ENCODE results near the gene SKI.

Gene SKI

DNA sequence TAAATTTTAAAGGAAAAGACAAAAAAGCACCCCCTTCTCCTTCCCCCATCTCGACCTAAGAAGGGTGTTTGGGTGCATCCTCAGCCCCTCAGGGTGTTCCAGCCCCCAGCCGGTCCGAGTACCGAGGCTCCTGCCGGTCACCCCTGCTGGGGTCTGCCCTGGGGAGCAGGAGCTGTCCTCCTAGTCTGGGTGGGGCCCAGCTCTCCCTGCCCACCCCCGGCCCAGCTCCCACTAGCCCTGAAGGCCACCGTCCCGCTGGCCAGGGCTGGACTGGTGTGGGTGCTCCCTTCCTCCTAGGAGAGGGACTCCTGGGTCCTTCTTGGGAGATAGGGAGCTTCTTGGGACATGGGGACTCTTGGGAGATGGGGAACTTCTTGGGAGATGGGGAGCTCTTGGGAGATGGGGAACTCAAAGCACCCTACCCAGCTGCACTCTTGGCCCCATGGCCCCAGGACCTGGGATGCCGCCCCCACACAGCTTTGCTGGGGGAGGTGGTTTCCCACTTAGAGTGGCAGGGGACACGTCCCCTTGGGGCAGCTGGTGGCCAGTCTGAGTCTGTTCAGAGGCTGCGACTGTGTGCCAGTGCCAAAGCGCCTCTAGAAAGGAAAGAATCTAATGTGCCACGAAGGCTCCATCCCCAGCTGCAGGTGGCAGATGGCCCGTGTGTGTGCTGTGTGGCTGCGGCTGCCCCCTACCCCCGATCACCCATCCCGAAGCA, 118.7 kb downstream of the SKI start:
- in situ Hi-C loops (cut with HindIII; ENCODE audit: low sequenced_read_pairs): loop anchor here (5.0 kb wide), 2 partner anchors 45 to 150 kb away; no protein-coding TSS in a partner anchor

DNA sequence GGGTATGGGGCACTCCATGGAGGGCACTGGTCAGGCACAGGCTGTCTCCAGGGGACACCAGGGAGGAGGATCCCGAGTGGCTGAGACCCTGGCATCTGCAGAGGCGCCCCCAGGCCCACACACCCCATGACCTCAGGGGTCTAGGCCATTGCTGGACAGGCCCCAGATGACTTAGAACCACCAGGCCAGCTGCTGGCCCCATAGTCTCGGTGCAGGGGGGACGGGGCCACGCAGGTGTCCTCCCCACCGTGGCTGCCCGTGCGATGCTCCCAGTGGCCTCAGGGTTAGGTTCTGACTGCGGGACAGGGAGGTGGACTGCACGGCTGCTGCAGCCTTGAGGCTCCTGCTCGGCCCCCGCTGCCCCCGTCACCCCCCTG, 119.3 kb downstream of the SKI start:
- no peak for DNase-seq (ENCODE audit: low read depth)
- in situ Hi-C loops (cut with HindIII; ENCODE audit: low sequenced_read_pairs): loop anchor here (5.0 kb wide), 2 partner anchors 45 to 150 kb away; no protein-coding TSS in a partner anchor
- no peak overlapping the region for H3K4me3 ChIP-seq (ENCODE audit: low read depth, low read length)
- TF ChIP-seq, protein P1, sequence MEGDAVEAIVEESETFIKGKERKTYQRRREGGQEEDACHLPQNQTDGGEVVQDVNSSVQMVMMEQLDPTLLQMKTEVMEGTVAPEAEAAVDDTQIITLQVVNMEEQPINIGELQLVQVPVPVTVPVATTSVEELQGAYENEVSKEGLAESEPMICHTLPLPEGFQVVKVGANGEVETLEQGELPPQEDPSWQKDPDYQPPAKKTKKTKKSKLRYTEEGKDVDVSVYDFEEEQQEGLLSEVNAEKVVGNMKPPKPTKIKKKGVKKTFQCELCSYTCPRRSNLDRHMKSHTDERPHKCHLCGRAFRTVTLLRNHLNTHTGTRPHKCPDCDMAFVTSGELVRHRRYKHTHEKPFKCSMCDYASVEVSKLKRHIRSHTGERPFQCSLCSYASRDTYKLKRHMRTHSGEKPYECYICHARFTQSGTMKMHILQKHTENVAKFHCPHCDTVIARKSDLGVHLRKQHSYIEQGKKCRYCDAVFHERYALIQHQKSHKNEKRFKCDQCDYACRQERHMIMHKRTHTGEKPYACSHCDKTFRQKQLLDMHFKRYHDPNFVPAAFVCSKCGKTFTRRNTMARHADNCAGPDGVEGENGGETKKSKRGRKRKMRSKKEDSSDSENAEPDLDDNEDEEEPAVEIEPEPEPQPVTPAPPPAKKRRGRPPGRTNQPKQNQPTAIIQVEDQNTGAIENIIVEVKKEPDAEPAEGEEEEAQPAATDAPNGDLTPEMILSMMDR (IDR thresholded peaks at IDR 0.05; ENCODE audit: low read depth, low read length, missing control alignments): no peak

More for the DNA sequence above, 118.7 kb downstream of the SKI start:
- TF ChIP-seq, protein P1 (IDR thresholded peaks at IDR 0.05; ENCODE audit: low read depth, low read length, missing control alignments): no peak
- no peak for DNase-seq (ENCODE audit: low read depth)
- H3K4me3 ChIP-seq (ENCODE audit: low read depth, low read length): no peak overlapping the region

DNA sequence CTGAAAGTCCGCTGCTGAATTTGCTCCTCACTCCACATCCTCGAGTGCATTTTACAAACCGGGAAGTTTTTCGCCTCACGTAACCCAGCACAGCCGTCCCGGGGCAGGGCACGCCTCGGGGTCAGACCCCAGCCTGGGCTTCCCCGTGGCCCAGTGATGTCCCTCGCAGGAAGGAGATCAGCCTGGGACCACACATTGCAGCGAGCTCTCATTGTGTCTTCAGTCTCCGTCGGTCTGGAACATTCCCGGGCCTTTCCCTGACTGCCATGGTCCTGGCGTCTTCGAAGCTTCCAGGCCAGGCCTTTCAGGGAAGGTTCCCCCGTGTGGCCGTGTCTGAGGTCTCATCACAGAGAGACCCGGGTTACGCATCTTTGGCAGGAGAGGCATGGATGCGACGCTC, 119.8 kb downstream of the SKI start:
- TF ChIP-seq, protein P1 (IDR thresholded peaks at IDR 0.05; ENCODE audit: low read depth, low read length, missing control alignments): no peak
- H3K4me3 ChIP-seq (ENCODE audit: low read depth, low read length): no peak overlapping the region
- in situ Hi-C loops (cut with HindIII; ENCODE audit: low sequenced_read_pairs): loop anchor here (5.0 kb wide), 2 partner anchors 46 to 151 kb away; no protein-coding TSS in a partner anchor
- DNase-seq (ENCODE audit: low read depth): no peak

DNA sequence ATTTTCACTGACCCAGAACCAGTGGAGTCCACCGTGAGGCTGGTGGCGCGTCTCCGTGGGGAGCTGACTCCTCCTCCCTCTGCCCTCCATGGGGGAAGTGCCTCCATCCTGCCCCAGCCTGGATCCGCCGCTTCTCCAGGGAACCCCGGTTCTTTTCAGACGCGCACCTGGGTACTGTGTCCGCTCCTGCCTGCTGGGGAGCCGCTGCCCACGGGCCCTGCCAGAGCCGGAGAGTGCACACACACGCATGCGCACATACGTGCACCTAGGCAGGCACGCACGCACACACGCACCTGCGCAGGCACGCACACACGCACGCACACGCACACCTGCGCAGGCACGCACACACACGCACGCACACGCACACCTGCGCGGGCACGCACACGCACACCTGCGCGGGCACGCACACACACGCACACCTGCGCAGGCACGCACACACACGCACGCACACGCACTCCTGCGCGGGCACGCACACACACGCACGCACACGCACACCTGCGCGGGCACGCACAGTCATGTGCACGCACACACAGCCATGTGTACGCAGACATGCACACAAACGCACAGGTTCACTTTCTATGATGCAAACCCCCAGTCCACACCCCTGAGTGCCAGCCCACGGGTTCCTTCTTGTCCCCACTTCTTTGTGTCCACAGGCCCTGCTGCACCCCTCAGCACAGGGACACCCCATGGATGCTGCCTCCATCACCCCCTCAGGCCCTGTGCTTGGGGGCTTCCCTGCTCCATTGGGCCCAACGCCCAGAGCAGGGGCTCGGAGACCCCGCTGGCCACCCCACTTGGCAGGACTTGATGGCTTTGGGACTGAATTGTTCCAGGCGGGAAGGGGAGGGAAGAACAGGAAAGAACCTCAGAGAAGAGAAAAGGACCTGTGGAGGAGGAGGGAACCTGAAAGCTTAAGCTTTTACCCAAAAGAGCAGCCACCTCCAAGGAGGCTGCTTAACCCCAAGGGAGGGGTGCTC, 120.5 kb downstream of the SKI start:
- no peak for DNase-seq (ENCODE audit: low read depth)
- TF ChIP-seq, protein P1 (IDR thresholded peaks at IDR 0.05; ENCODE audit: low read depth, low read length, missing control alignments): no peak
- in situ Hi-C loops (cut with HindIII; ENCODE audit: low sequenced_read_pairs): loop anchor here (5.0 kb wide), 2 partner anchors 46 to 151 kb away; no protein-coding TSS in a partner anchor
- H3K4me3 ChIP-seq (ENCODE audit: low read depth, low read length): no peak overlapping the region

DNA sequence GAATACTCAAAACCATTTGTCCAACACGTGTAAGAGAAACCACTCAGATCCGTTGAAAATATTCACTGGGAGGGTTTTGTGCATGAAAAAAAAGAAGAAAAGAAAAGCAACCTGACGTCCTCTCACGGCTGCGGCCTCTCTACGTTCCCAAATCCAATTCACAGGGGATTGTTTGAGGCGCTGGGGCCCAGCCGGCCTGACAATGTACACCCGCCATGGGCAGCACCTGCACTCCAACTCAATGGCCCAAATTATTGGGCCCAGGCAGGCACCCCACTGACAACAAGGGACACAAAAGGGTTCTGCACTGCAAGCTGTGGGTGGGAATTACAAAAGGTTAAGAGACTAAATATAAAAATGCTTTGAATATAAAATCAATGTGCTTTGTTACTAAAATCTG, 121.7 kb downstream of the SKI start:
- in situ Hi-C loops (cut with HindIII; ENCODE audit: low sequenced_read_pairs): loop anchor here (5.0 kb wide), 2 partner anchors 48 to 153 kb away; no protein-coding TSS in a partner anchor
- TF ChIP-seq, protein P1 (IDR thresholded peaks at IDR 0.05; ENCODE audit: low read depth, low read length, missing control alignments): no peak
- no peak overlapping the region for H3K4me3 ChIP-seq (ENCODE audit: low read depth, low read length)
- no peak for DNase-seq (ENCODE audit: low read depth)

DNA sequence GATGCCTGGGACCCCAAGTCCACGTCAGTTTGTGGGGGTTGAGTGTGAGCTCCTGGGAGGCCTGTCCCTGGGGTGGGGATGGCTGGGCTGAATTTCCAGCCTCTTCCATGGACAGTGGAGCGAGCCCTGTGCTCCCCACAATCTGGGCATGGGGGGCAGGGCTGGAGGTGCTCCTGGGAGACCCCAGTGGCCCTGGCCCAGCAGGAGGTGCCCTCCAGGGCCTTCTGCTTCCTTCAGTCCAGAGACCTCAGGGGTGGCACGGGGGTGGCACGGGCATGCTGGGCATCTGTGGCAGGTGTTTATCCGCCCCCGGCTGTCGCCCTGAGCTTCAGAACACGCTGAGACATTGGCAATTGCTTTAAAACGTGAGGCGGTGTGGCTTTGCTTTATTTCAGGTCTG, 122.4 kb downstream of the SKI start:
- TF ChIP-seq, protein P1 (IDR thresholded peaks at IDR 0.05; ENCODE audit: low read depth, low read length, missing control alignments): no peak
- no peak for DNase-seq (ENCODE audit: low read depth)
- no peak overlapping the region for H3K4me3 ChIP-seq (ENCODE audit: low read depth, low read length)
- in situ Hi-C loops (cut with HindIII; ENCODE audit: low sequenced_read_pairs): no loop called here

Data from astrocyte of the cerebellum (primary cell).